ENCODE measurements around the gene RNF217. TPM values are rescaled to one million over a fixed set of nuclear protein-coding genes. Genes with fewer than 3 reads are reported as not detected.

RNF217 gene
- total and polyA plus RNA-seq, 10 donors, result 0.89 to 17.1 (median 10.0) TPM

DNA sequence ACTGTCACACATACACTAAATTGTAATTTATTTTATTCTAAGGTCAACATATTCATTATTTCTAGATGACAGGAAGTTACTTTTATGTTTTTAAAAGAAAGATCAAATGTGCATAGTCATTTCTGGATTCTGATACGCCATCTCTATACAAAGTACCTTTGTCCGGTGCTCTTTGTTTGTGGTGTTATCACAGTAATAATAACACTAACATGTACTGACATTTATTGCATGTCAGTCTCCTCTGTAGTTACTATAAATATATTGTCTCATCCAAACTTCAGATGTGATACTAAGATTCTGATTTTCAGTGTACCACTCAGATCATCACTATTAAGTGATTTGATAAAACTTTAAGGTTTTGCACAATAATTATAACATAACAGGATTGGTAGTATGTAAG is 101.1 kb downstream of the RNF217 start:
- 62 to 85% (median 78%) methylated on average over 2 of the region's 2 CpGs for WGBS, 5 donors
- DNase-seq, result no peak
- H3K36me3 ChIP-seq, result no peaks in the 10 kb centered on the region
- no peaks in the 10 kb centered on the region for H3K9me3 ChIP-seq
- TF ChIP-seq, protein P1, sequence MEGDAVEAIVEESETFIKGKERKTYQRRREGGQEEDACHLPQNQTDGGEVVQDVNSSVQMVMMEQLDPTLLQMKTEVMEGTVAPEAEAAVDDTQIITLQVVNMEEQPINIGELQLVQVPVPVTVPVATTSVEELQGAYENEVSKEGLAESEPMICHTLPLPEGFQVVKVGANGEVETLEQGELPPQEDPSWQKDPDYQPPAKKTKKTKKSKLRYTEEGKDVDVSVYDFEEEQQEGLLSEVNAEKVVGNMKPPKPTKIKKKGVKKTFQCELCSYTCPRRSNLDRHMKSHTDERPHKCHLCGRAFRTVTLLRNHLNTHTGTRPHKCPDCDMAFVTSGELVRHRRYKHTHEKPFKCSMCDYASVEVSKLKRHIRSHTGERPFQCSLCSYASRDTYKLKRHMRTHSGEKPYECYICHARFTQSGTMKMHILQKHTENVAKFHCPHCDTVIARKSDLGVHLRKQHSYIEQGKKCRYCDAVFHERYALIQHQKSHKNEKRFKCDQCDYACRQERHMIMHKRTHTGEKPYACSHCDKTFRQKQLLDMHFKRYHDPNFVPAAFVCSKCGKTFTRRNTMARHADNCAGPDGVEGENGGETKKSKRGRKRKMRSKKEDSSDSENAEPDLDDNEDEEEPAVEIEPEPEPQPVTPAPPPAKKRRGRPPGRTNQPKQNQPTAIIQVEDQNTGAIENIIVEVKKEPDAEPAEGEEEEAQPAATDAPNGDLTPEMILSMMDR (IDR thresholded peaks at IDR 0.05 in 8 of 11, conservative IDR thresholded peaks at IDR 0.05 in 3 of 11), result no peak
- TF ChIP-seq POLR2AphosphoS5 (IDR thresholded peaks at IDR 0.05) (no peak), POLR2A (IDR thresholded peaks at IDR 0.05) (no peak)
- no peaks in the 10 kb centered on the region for H3K27me3 ChIP-seq (replicated peaks in 1 of 7)
- peaks cover 0 to 23% (median 0%) of the 10 kb centered on the region in 6 donors for H3K4me1 ChIP-seq
- no peak overlapping the region for H3K4me3 ChIP-seq
- intact Hi-C loops (cut with DNase I; ENCODE audit: low total_unique reads), result no loop called here
- no peak overlapping the region for H3K27ac ChIP-seq

DNA sequence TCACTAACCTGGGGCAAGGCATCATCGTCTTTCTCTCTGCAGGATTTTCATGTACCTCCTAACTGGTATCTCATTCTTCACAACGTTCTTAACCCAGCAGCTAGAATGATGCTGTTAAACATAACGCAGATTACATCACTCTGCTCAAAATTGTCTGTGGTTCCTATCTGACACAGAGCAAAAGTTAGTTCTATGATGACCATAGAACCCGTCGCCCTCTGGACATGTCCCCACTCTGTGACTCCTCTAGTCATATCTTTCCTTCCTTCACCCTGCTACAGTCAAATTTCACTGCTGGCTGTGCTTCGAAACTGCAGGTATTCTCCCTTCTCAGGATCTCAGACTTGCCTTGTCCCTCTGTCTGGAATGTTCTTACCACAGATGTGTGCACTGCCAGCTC is 103.9 kb downstream of the RNF217 start:
- DNase-seq, result no peak
- TF ChIP-seq, protein P1 (IDR thresholded peaks at IDR 0.05 in 8 of 11, conservative IDR thresholded peaks at IDR 0.05 in 3 of 11), result no peak
- TF ChIP-seq POLR2AphosphoS5 (IDR thresholded peaks at IDR 0.05) (no peak), POLR2A (IDR thresholded peaks at IDR 0.05) (no peak)
- intact Hi-C loops (cut with DNase I; ENCODE audit: low total_unique reads), result no loop called here
- WGBS, 5 donors, result 75 to 90% (median 89%) methylated on average over 6 of the region's 6 CpGs
- Histone ChIP-seq H3K4me3 (no peak overlapping the region), H3K9me3 (no peaks in the 10 kb centered on the region), H3K4me1 (peaks cover 0 to 23% (median 0%) of the 10 kb centered on the region in 6 donors), H3K36me3 (no peaks in the 10 kb centered on the region), H3K27me3 (replicated peaks in 1 of 7) (no peaks in the 10 kb centered on the region), H3K27ac (no peak overlapping the region)

DNA sequence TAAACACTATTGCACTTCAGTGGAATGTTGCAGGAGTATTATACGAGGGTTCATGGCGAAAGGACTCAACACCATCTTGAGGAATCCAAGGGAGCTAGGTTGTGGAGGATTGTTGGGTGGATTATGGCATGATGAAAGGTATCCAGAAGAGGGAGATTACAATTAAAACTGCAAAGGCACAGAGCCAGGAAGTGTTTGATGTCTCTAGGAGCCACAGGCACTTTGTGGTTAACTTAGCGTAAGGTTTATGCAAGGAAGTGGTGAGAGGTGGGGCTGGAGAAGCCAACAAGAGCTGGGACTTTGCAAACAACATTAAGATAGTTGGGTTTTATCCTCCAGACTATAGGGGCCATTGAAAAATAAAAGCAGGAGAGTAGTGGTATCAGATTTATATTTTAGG is 104.7 kb downstream of the RNF217 start:
- intact Hi-C loops (cut with DNase I; ENCODE audit: low total_unique reads), result no loop called here
- Histone ChIP-seq H3K27me3 (replicated peaks in 1 of 7) (no peaks in the 10 kb centered on the region), H3K9me3 (no peaks in the 10 kb centered on the region), H3K4me3 (no peak overlapping the region), H3K27ac (no peak overlapping the region), H3K4me1 (peaks cover 0 to 23% (median 0%) of the 10 kb centered on the region in 6 donors), H3K36me3 (no peaks in the 10 kb centered on the region)
- TF ChIP-seq, protein P1 (IDR thresholded peaks at IDR 0.05 in 8 of 11, conservative IDR thresholded peaks at IDR 0.05 in 3 of 11), result no peak
- TF ChIP-seq POLR2AphosphoS5 (IDR thresholded peaks at IDR 0.05), result no peak
- DNase-seq, result no peak
- WGBS, 5 donors, result 42 to 65% (median 49%) methylated on average over 3 of the region's 3 CpGs

- TF ChIP-seq, protein P1 (IDR thresholded peaks at IDR 0.05 in 8 of 11, conservative IDR thresholded peaks at IDR 0.05 in 3 of 11), result no peak
- no peak for DNase-seq
- no peaks in the 10 kb centered on the region for H3K36me3 ChIP-seq
- whole genome bisulfite sequencing, 5 donors, result 61 to 79% (median 70%) methylated on average over 1 of the region's 1 CpG
- intact Hi-C loops (cut with DNase I; ENCODE audit: low total_unique reads), result no loop called here
- H3K4me3 ChIP-seq, result no peak overlapping the region
- H3K9me3 ChIP-seq, result no peaks in the 10 kb centered on the region
- H3K27ac ChIP-seq, result no peak overlapping the region
- no peaks in the 10 kb centered on the region for H3K27me3 ChIP-seq (replicated peaks in 1 of 7)
- H3K4me1 ChIP-seq, result peaks cover 0 to 23% (median 0%) of the 10 kb centered on the region in 6 donors
Observed at GRCh38 chr6:125067552-125067951, 105.3 kb downstream of the RNF217 start.
